SU-DHL-6 (cell line): ENCODE data around the gene TCP11.
"Not testable (repeated sequence)": the region's sequence is repeated elsewhere in the genome, so short reads cannot be mapped to it uniquely, and the experiment has no call there.

ENCODE experiments used
- H2AFZ ChIP-seq: fragments of 200-600 bp; sonication (generic); 2 replicates; pipeline ENCODE4 v1.6.1; 2014; ENCODE audit warnings: low read depth, mild to moderate bottlenecking, moderate library complexity, mixed read lengths, antibody characterized with exemption, low read length; ENCODE audit not compliant: severe bottlenecking
- H3F3A ChIP-seq: fragments of 200-600 bp; shearing (Covaris generic); 2 replicates; pipeline ENCODE4 v1.6.0; 2016; ENCODE audit warnings: antibody characterized with exemption, mild to moderate bottlenecking; ENCODE audit not compliant: insufficient read depth
- H3K27ac ChIP-seq: fragments of 200-600 bp; sonication (generic); 2 replicates; pipeline ENCODE4 v1.5.1; 2016; ENCODE audit warnings: low read depth, mild to moderate bottlenecking, low read length, moderate library complexity, mixed read lengths
- H3K27me3 ChIP-seq: fragments of 200-600 bp; sonication (generic), shearing (Covaris generic); 2 replicates; pipeline ENCODE4 v1.6.0; 2014; ENCODE audit warnings: mild to moderate bottlenecking, low read length
- H3K36me3 ChIP-seq: fragments of 200-600 bp; sonication (generic); 2 replicates; pipeline ENCODE4 v1.6.1; 2014; ENCODE audit warnings: mild to moderate bottlenecking, low read length, mixed read lengths
- H3K4me2 ChIP-seq: fragments of 300-600, 200-600 bp; shearing (Covaris generic), sonication (generic); 2 replicates; pipeline ENCODE4 v1.6.0; 2014; ENCODE audit warnings: low read length, low read depth, mild to moderate bottlenecking; ENCODE audit not compliant: poor library complexity, severe bottlenecking
- H3K4me3 ChIP-seq: fragments of 200-600 bp; sonication (generic); 2 replicates; pipeline ENCODE4 v1.5.1; 2014; ENCODE audit warnings: antibody characterized with exemption, low read length, mild to moderate bottlenecking, mixed read lengths; ENCODE audit not compliant: insufficient read depth, poor library complexity, severe bottlenecking
- H3K79me2 ChIP-seq: fragments of 200-600 bp; sonication (generic); 2 replicates; pipeline ENCODE4 v1.6.1; 2014; ENCODE audit warnings: mild to moderate bottlenecking, low read length, moderate library complexity; ENCODE audit not compliant: insufficient read depth
- H3K9ac ChIP-seq: fragments of 200-600 bp; sonication (generic); 2 replicates; pipeline ENCODE4 v1.7.0; 2014; ENCODE audit warnings: mild to moderate bottlenecking, low read length
- H3K9me2 ChIP-seq: fragments of 200-600 bp; sonication (generic); replicated peaks from 2 replicates; pipeline ENCODE4 v1.6.1; 2014; ENCODE audit warnings: low read length; ENCODE audit not compliant: insufficient read depth
- H3K9me3 ChIP-seq: fragments of 200-600 bp; sonication (generic); 2 replicates; pipeline ENCODE4 v1.6.1; 2014; ENCODE audit warnings: low read length, mixed read lengths; ENCODE audit not compliant: insufficient read depth
- H4K20me1 ChIP-seq: fragments of 200-600 bp; sonication (generic); 2 replicates; pipeline ENCODE4 v1.6.1; 2014; ENCODE audit warnings: low read depth, mild to moderate bottlenecking, antibody characterized with exemption, low read length, moderate library complexity, mixed read lengths
- CTCF ChIP-seq: fragments of 200-600 bp; sonication (generic); IDR thresholded peaks from one replicate; pipeline ENCODE4 v1.5.1; 2017; ENCODE audit warnings: antibody characterized with exemption, mild to moderate bottlenecking, low read length, moderate library complexity; ENCODE audit not compliant: insufficient read depth, poor library complexity, severe bottlenecking
- EZH2phosphoT487 ChIP-seq: fragments of 200-600 bp; sonication (generic), shearing (Covaris generic); conservative IDR thresholded peaks from 2 replicates; pipeline ENCODE4 v1.6.1; 2018; ENCODE audit warnings: mild to moderate bottlenecking, antibody characterized with exemption, low read length, moderate library complexity, mixed read lengths

TCP11 gene

GRCh38 chr6:35108309-35108885, 32.7 kb downstream of the TCP11 start:
- no peaks in the 10 kb centered on the region for H3F3A ChIP-seq
- H3K4me2 ChIP-seq: no peak overlapping the region
- H2AFZ ChIP-seq: no peak overlapping the region
- H3K9me3 ChIP-seq: no peaks in the 10 kb centered on the region
- no peak overlapping the region for H3K9ac ChIP-seq
- no peaks in the 10 kb centered on the region for H3K79me2 ChIP-seq
- H3K4me3 ChIP-seq: no peak overlapping the region
- no peaks in the 10 kb centered on the region for H3K9me2 ChIP-seq
- no peak for TF ChIP-seq CTCF
- no peak for TF ChIP-seq EZH2phosphoT487
- H3K27me3 ChIP-seq: no peaks in the 10 kb centered on the region
- no peak overlapping the region for H3K27ac ChIP-seq
- H4K20me1 ChIP-seq: no peaks in the 10 kb centered on the region
- H3K36me3 ChIP-seq: no peaks in the 10 kb centered on the region

DNA sequence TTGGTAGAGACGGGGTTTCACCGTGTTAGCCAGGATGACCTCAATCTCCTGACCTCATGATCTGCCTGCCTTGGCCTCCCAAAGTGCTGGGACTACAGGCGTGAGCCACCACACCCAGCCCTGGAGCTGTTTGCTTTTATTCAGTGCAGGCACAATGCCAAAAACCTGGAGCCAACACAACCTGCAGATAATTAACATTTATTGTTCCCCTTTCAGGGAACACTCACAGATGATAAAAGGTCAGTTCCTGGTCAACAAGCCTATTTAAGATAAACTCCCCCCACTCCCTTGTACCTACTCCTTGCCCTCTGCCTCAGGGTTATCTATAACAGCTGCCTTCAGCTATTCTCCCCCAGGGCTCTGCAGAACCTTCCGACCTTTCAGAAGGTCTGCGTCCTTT, 33.4 kb downstream of the TCP11 start:
- not testable (repeated sequence) for H3K27me3 ChIP-seq, H3K9me3 ChIP-seq, H3K9me2 ChIP-seq, H3K4me3 ChIP-seq, H3K9ac ChIP-seq, H3K4me2 ChIP-seq, H3K36me3 ChIP-seq, H3K27ac ChIP-seq, H4K20me1 ChIP-seq, H2AFZ ChIP-seq, H3K79me2 ChIP-seq, H3F3A ChIP-seq

DNA sequence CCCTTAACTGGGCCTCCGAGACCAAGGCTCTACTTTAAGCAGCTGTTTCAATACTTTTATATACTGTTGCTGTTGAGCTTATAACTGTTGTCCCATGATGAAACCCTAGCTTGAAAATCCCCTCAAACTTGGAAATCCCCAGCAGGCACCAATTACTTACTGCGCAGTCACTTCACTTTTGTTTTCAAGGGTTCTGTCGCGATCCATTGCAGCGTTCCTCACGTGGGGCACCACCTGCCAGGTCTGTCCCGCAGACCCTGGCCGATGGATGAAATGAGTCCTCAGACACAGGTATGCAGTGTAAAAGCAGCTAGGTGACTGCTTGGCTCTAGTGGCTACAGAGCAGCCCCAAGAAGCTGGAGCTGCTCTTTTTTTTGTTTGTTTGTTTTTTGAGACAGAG, 33.9 kb downstream of the TCP11 start:
- not testable (repeated sequence) for H3K4me3 ChIP-seq, H3K79me2 ChIP-seq, H3K27me3 ChIP-seq, H3K9me3 ChIP-seq, H4K20me1 ChIP-seq, H3K4me2 ChIP-seq, H3F3A ChIP-seq, H3K36me3 ChIP-seq, H3K27ac ChIP-seq, H3K9me2 ChIP-seq, H3K9ac ChIP-seq, H2AFZ ChIP-seq

DNA sequence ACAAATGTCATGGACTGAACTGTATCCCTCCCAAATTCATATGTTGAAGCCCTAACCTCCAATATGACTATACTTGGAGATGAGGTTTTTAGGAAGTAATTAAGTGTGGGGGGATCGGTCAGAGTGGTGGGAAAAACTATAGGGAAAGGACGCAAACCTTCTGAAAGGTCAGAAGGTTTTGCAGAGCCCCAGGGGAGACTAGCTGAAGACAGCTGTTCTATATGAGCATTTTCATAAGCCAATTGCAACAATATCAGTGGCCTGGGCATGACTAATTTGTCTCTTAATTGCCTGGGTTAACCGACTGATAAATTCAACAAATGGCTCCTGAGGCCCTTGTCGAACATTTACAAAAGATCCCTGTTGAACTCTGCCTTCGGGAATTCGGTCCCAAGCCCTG, 35.1 kb downstream of the TCP11 start:
- H3K9me2 ChIP-seq, H3K9ac ChIP-seq, H3K4me3 ChIP-seq, H3K36me3 ChIP-seq, H3K4me2 ChIP-seq, H3K27ac ChIP-seq, H4K20me1 ChIP-seq, H2AFZ ChIP-seq, H3K9me3 ChIP-seq, H3K79me2 ChIP-seq, H3K27me3 ChIP-seq, H3F3A ChIP-seq: not testable (repeated sequence)

- no peak overlapping the region for H2AFZ ChIP-seq
- no peak overlapping the region for H3K4me3 ChIP-seq
- no peak overlapping the region for H3K9ac ChIP-seq
- no peak overlapping the region for H3K27ac ChIP-seq
- no peaks in the 10 kb centered on the region for H3F3A ChIP-seq
- no peaks in the 10 kb centered on the region for H3K79me2 ChIP-seq
- H4K20me1 ChIP-seq: no peaks in the 10 kb centered on the region
- TF ChIP-seq CTCF: no peak
- no peak for TF ChIP-seq EZH2phosphoT487
- H3K9me3 ChIP-seq: no peaks in the 10 kb centered on the region
- H3K9me2 ChIP-seq: no peaks in the 10 kb centered on the region
- H3K27me3 ChIP-seq: no peaks in the 10 kb centered on the region
- H3K4me2 ChIP-seq: no peak overlapping the region
- no peaks in the 10 kb centered on the region for H3K36me3 ChIP-seq
These were observed 36.1 kb downstream of the TCP11 start for GRCh38 chr6:35105078-35105477.
